IMR-90 (cell line): ENCODE results near the gene TP53TG5. TPM values are rescaled to one million over a fixed set of nuclear protein-coding genes. Genes with fewer than 3 reads are reported as not detected.

Experiments
- ATAC-seq: fragments of 200-7000 bp; cut with Tn5 transposase; 2 replicates; pipeline ENCODE4 v1.9.1; 2020; ENCODE audit warnings: low read depth, mild to moderate bottlenecking, moderate library complexity
- BruUV-seq: library from RNA; stranded (reverse); fragments of 400-500 nt; replicated peaks from 2 replicates; lab custom pipeline; 2021; lab: Mats Ljungman, UMichigan
- CTCF ChIA-PET: fragments of 300-600 bp; formaldehyde crosslinking; extraction: SDS; loops from one replicate; lab custom pipeline; 2021; ENCODE audit warnings: antibody characterized with exemption; lab: Yijun Ruan, JAX
- POLR2A ChIA-PET: fragments of 300-600 bp; sonication (Branson Sonifier 250); formaldehyde crosslinking; loops from one replicate; lab custom pipeline; 2022; ENCODE audit warnings: antibody characterized with exemption; ENCODE audit not compliant: unreplicated experiment; lab: Charles Lee
- DNase-seq: peaks from one replicate; pipeline ENCODE4 v3.0.0; 2013
- H2AFZ ChIP-seq: replicated peaks from 2 replicates; pipeline ENCODE3; 2013; ENCODE audit warnings: low read length, mild to moderate bottlenecking; ENCODE audit not compliant: poor library complexity
- H2AK5ac ChIP-seq: 2 replicates; pipeline ENCODE4 v1.6.1; 2013; ENCODE audit warnings: low read depth, low read length, inconsistent platforms
- H2AK9ac ChIP-seq: replicated peaks from 2 replicates; pipeline ENCODE3; 2013; ENCODE audit warnings: mild to moderate bottlenecking, low read depth, low read length, moderate library complexity; ENCODE audit not compliant: poor library complexity
- H2BK120ac ChIP-seq: 2 replicates; pipeline ENCODE4 v1.6.1; 2013; ENCODE audit warnings: low read depth, low read length, inconsistent platforms
- H2BK15ac ChIP-seq: 3 replicates; pipeline ENCODE4 v1.6.1; 2013; ENCODE audit warnings: low read depth, low read length, inconsistent platforms
- H2BK20ac ChIP-seq: 2 replicates; pipeline ENCODE4 v1.6.1; 2013; ENCODE audit warnings: low read depth, mild to moderate bottlenecking, inconsistent platforms, low read length, moderate library complexity
- H2BK5ac ChIP-seq: 2 replicates; pipeline ENCODE4 v1.6.1; 2013; ENCODE audit warnings: mild to moderate bottlenecking, low read depth, low read length, inconsistent platforms; ENCODE audit not compliant: poor library complexity, severe bottlenecking
- H3K14ac ChIP-seq: replicated peaks from 2 replicates; pipeline ENCODE4 v1.6.1; 2013; ENCODE audit warnings: low read depth, low read length, inconsistent platforms
- H3K18ac ChIP-seq: 2 replicates; pipeline ENCODE4 v1.6.1; 2013; ENCODE audit warnings: low read depth, low read length, control low read depth
- H3K23ac ChIP-seq: 2 replicates; pipeline ENCODE4 v1.6.1; 2013; ENCODE audit warnings: low read depth, low read length, inconsistent platforms
- H3K27ac ChIP-seq: 2 replicates; pipeline ENCODE4 v1.5.1; 2013; ENCODE audit warnings: mild to moderate bottlenecking, control low read depth, low read length; ENCODE audit not compliant: insufficient read depth
- H3K27me3 ChIP-seq: 2 replicates; pipeline ENCODE4 v1.6.1; 2013; ENCODE audit warnings: low read length; ENCODE audit not compliant: control insufficient read depth, insufficient read depth
- H3K36me3 ChIP-seq: 2 replicates; pipeline ENCODE4 v1.6.1; 2013; ENCODE audit warnings: low read length, mixed read lengths; ENCODE audit not compliant: control insufficient read depth, insufficient read depth
- H3K4ac ChIP-seq: 2 replicates; pipeline ENCODE4 v1.6.1; 2013; ENCODE audit warnings: low read depth, low read length, inconsistent platforms
- H3K4me1 ChIP-seq: 2 replicates; pipeline ENCODE4 v1.6.1; 2013; ENCODE audit warnings: low read length, mixed read lengths; ENCODE audit not compliant: control insufficient read depth, insufficient read depth
- H3K4me2 ChIP-seq: 2 replicates; pipeline ENCODE4 v1.6.1; 2013; ENCODE audit warnings: low read depth, mild to moderate bottlenecking, control low read depth, low read length, moderate library complexity
- H3K4me3 ChIP-seq: 2 replicates; pipeline ENCODE4 v1.5.1; 2013; ENCODE audit warnings: low read depth, mild to moderate bottlenecking, control low read depth, low read length, moderate library complexity; ENCODE audit not compliant: insufficient read depth
- H3K56ac ChIP-seq: 2 replicates; pipeline ENCODE4 v1.6.1; 2013; ENCODE audit warnings: low read length, inconsistent platforms; ENCODE audit not compliant: insufficient read depth; ENCODE audit errors: extremely low read depth
- H3K79me1 ChIP-seq, 2 experiments: 2 replicates each; pipeline ENCODE4 v1.6.1; 2013; ENCODE audit warnings: low read length in 2 of 2, inconsistent platforms in 1 of 2, low read depth in 1 of 2
- H3K9ac ChIP-seq: 2 replicates; pipeline ENCODE4 v1.6.1; 2013; ENCODE audit warnings: low read depth, low read length, control low read depth
- H3K9me1 ChIP-seq: 2 replicates; pipeline ENCODE4 v1.6.1; 2013; ENCODE audit warnings: low read length, inconsistent platforms; ENCODE audit not compliant: insufficient read depth
- H3K9me3 ChIP-seq: 2 replicates; pipeline ENCODE4 v1.6.1; 2013; ENCODE audit warnings: low read length; ENCODE audit not compliant: control insufficient read depth, insufficient read depth
- H4K20me1 ChIP-seq: 2 replicates; pipeline ENCODE4 v1.6.1; 2013; ENCODE audit warnings: low read length, inconsistent platforms; ENCODE audit not compliant: insufficient read depth
- H4K5ac ChIP-seq: 2 replicates; pipeline ENCODE4 v1.6.1; 2013; ENCODE audit warnings: mild to moderate bottlenecking, low read depth, low read length, control low read depth
- H4K8ac ChIP-seq, 2 experiments: 2 replicates each; pipeline ENCODE4 v1.6.1; 2013; ENCODE audit warnings: low read depth in 2 of 2, low read length in 2 of 2, control low read depth in 1 of 2, inconsistent platforms in 1 of 2
- H4K91ac ChIP-seq: 2 replicates; pipeline ENCODE4 v1.6.1; 2013; ENCODE audit warnings: low read depth, low read length, inconsistent platforms; ENCODE audit not compliant: insufficient read depth
- BHLHE40 ChIP-seq: fragments of 150-350 bp; IDR thresholded peaks from 2 replicates; pipeline ENCODE4 v1.6.1; 2016; ENCODE audit warnings: mild to moderate bottlenecking, low read depth, low read length
- CEBPB ChIP-seq: IDR thresholded peaks from 2 replicates; pipeline ENCODE4 v1.6.1; 2012; ENCODE audit warnings: low read depth, low read length, improper control_type of control experiment
- CHD1 ChIP-seq: IDR thresholded peaks from 2 replicates; pipeline ENCODE4 v1.6.1; 2012; ENCODE audit warnings: low read depth, low read length, improper control_type of control experiment
- FOS ChIP-seq: fragments of 150-350 bp; IDR thresholded peaks from 2 replicates; pipeline ENCODE4 v1.6.1; 2016; ENCODE audit warnings: low read depth, low read length
- MAFK ChIP-seq: IDR thresholded peaks from 2 replicates; pipeline ENCODE4 v1.6.1; 2012; ENCODE audit warnings: low read depth, low read length, improper control_type of control experiment
- MAZ ChIP-seq: IDR thresholded peaks from 2 replicates; pipeline ENCODE4 v1.6.1; 2012; ENCODE audit warnings: low read depth, mild to moderate bottlenecking, low read length, improper control_type of control experiment, moderate library complexity, borderline replicate concordance
- MXI1 ChIP-seq: IDR thresholded peaks from 2 replicates; pipeline ENCODE4 v1.6.1; 2012; ENCODE audit warnings: low read depth, mild to moderate bottlenecking, low read length, moderate library complexity, borderline replicate concordance
- POLR2A ChIP-seq: IDR thresholded peaks from 2 replicates; pipeline ENCODE4 v1.6.1; 2012; ENCODE audit warnings: mild to moderate bottlenecking, low read depth, low read length
- RAD21 ChIP-seq: IDR thresholded peaks from 2 replicates; pipeline ENCODE4 v1.6.1; 2012; ENCODE audit warnings: low read length, improper control_type of control experiment
- RCOR1 ChIP-seq: IDR thresholded peaks from 2 replicates; pipeline ENCODE4 v1.6.1; 2012; ENCODE audit warnings: mild to moderate bottlenecking, low read length, improper control_type of control experiment; ENCODE audit not compliant: insufficient replicate concordance
- RFX5 ChIP-seq: IDR thresholded peaks from 2 replicates; pipeline ENCODE4 v1.8.0; 2012; ENCODE audit warnings: low read depth, mild to moderate bottlenecking, low read length, moderate library complexity
- SMC3 ChIP-seq: fragments of 150-350 bp; IDR thresholded peaks from 2 replicates; pipeline ENCODE4 v1.6.1; 2016; ENCODE audit warnings: low read depth, mild to moderate bottlenecking, antibody characterized with exemption, low read length, moderate library complexity
- dilution Hi-C: fragments of 300-500 bp; cut with HindIII; formaldehyde crosslinking; loops from one replicate; pipeline ENCODE4 v1.14.3; 2018; ENCODE audit warnings: low sequenced_read_pairs; ENCODE audit not compliant: unreplicated experiment
- in situ Hi-C: fragments of 300-500 bp; cut with MboI; formaldehyde crosslinking; loops from 3 replicates; pipeline ENCODE4 v1.14.3; 2019; ENCODE audit warnings: low sequenced_read_pairs, inconsistent platforms, mixed read lengths
- intact Hi-C: fragments of 100-400 bp; cut with micrococcal nuclease; formaldehyde crosslinking; loops from 2 replicates; pipeline ENCODE4 v1.10.0; 2022
- polyA plus RNA-seq, 3 experiments: library from polyadenylated mRNA; depleted of rRNA; stranded (reverse); fragments of >200 nt; gene quantifications; 2 replicates each; pipeline ENCODE4 v1.2.3, GENCODE V29; 2012; ENCODE audit warnings: low replicate concordance in 1 of 3
- total RNA-seq: library from RNA; depleted of rRNA; stranded (reverse); fragments of >200 nt; gene quantifications from 2 replicates; pipeline ENCODE4 v1.2.3, GENCODE V29; 2012
- TF ChIP-seq, protein P1 (sequence below): fragments of 150-350 bp; IDR thresholded peaks from 2 replicates; pipeline ENCODE4 v1.6.1; 2016; ENCODE audit warnings: low read depth, mild to moderate bottlenecking, low read length, moderate library complexity, borderline replicate concordance
- TF ChIP-seq, protein P2 (sequence below): conservative IDR thresholded peaks from 2 replicates; pipeline ENCODE4 v1.5.1; 2012; ENCODE audit warnings: mild to moderate bottlenecking, low read depth, low read length, improper control_type of control experiment
- TF ChIP-seq, protein P3 (sequence below): fragments of 150-350 bp; IDR thresholded peaks from 2 replicates; pipeline ENCODE4 v1.6.1; 2017; ENCODE audit warnings: mild to moderate bottlenecking, antibody characterized with exemption, low read length, low read depth

The TP53TG5 gene
- total and polyA plus RNA-seq, 2 of the 4 experiments (the other 2 are of a cell fraction) = not detected

DNA sequence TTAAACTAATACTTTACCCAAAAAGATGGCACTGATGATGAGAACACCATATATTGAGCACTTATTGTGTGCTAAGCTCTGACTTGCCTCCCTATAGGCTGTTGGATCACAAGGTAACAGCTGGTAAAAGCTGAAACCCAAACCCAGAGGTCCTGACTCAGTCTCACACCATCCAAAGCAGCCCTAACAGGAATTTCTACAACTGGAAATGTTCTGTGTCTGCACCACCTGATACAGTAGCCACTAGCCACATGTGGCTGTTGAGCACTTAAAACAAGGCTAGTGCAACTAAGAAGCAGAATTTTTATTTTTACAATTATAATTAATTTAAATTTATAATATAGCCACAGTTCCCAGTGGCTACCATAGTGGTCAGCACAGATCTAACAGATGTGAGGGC, 54.4 kb downstream of the TP53TG5 start:
- Histone ChIP-seq H3K27me3 (no peaks in the 10 kb centered on the region), H4K5ac (no peak overlapping the region), H3K27ac (no peak overlapping the region), H3K23ac (no peak overlapping the region), H2AK5ac (no peak overlapping the region), H3K4me3 (no peak overlapping the region), H4K91ac (no peak overlapping the region), H3K18ac (no peak overlapping the region), H3K9me1 (peaks cover 2% of the 10 kb centered on the region; the same call in 1 of the 2 replicates), H2BK120ac (no peak overlapping the region), H3K4me2 (no peak overlapping the region), H3K9me3 (no peaks in the 10 kb centered on the region), H3K14ac (no peak overlapping the region), H2BK20ac (no peak overlapping the region), H3K36me3 (peaks cover 37% of the 10 kb centered on the region), H2AK9ac (no peak overlapping the region), H2AFZ (no peak overlapping the region), H3K4me1 (0 out of 2 replicates have a peak, but pooled peaks cover under 1% of the 10 kb centered on the region), H3K4ac (no peak overlapping the region), H4K8ac (no peak overlapping the region), H3K56ac (no peak overlapping the region), H2BK15ac (no peak overlapping the region), H2BK5ac (no peak overlapping the region), H3K9ac (no peak overlapping the region), H3K79me1 (peaks cover 23 to 27% of the 10 kb centered on the region in 2 experiments), H4K20me1 (peaks cover 26% of the 10 kb centered on the region)
- BruUV-seq = no TSS peak
- peak; percentile 63 for DNase-seq
- in situ Hi-C loops (loop anchor here (5.0 kb wide), 1 partner anchor 114 kb away; no protein-coding TSS in a partner anchor), dilution Hi-C loops (no loop called here), intact Hi-C loops (no loop called here)
- ATAC-seq = peak; percentile 44
- TF ChIP-seq POLR2A = no peak
- TF ChIP-seq, protein P1, sequence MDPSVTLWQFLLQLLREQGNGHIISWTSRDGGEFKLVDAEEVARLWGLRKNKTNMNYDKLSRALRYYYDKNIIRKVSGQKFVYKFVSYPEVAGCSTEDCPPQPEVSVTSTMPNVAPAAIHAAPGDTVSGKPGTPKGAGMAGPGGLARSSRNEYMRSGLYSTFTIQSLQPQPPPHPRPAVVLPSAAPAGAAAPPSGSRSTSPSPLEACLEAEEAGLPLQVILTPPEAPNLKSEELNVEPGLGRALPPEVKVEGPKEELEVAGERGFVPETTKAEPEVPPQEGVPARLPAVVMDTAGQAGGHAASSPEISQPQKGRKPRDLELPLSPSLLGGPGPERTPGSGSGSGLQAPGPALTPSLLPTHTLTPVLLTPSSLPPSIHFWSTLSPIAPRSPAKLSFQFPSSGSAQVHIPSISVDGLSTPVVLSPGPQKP = no peak
- TF ChIP-seq, protein P2, sequence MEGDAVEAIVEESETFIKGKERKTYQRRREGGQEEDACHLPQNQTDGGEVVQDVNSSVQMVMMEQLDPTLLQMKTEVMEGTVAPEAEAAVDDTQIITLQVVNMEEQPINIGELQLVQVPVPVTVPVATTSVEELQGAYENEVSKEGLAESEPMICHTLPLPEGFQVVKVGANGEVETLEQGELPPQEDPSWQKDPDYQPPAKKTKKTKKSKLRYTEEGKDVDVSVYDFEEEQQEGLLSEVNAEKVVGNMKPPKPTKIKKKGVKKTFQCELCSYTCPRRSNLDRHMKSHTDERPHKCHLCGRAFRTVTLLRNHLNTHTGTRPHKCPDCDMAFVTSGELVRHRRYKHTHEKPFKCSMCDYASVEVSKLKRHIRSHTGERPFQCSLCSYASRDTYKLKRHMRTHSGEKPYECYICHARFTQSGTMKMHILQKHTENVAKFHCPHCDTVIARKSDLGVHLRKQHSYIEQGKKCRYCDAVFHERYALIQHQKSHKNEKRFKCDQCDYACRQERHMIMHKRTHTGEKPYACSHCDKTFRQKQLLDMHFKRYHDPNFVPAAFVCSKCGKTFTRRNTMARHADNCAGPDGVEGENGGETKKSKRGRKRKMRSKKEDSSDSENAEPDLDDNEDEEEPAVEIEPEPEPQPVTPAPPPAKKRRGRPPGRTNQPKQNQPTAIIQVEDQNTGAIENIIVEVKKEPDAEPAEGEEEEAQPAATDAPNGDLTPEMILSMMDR = no peak
- no peak for TF ChIP-seq CHD1
- no peak for TF ChIP-seq RAD21
- TF ChIP-seq, protein P3, sequence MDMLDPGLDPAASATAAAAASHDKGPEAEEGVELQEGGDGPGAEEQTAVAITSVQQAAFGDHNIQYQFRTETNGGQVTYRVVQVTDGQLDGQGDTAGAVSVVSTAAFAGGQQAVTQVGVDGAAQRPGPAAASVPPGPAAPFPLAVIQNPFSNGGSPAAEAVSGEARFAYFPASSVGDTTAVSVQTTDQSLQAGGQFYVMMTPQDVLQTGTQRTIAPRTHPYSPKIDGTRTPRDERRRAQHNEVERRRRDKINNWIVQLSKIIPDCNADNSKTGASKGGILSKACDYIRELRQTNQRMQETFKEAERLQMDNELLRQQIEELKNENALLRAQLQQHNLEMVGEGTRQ = no peak
- no peak for TF ChIP-seq BHLHE40
- no peak for TF ChIP-seq FOS
- no peak for TF ChIP-seq SMC3
- TF ChIP-seq MAZ = no peak
- TF ChIP-seq CEBPB = no peak
- no peak for TF ChIP-seq MXI1
- no peak for TF ChIP-seq MAFK
- no peak for TF ChIP-seq RFX5
- TF ChIP-seq RCOR1 = no peak
- CTCF ChIA-PET = interaction anchor here (0.8 to 1.9 kb wide), 3 partner anchors 12 to 447 kb away, joined by 3 to 15 read pairs (median 5); no protein-coding TSS in a partner anchor
- POLR2A ChIA-PET = no interaction called here
